CD14-positive monocyte (primary cell): ENCODE data around the gene MTARC2. TPM values are rescaled to one million over a fixed set of nuclear protein-coding genes. Genes with fewer than 3 reads are reported as not detected.

Experiments used
- DNase-seq, 3 donors: peaks; one replicate each; pipeline ENCODE4 v3.0.0-alpha.2; 2011 to 2022
- H2AFZ ChIP-seq: 2 replicates; pipeline ENCODE4 v1.6.0; 2012; ENCODE audit warnings: mild to moderate bottlenecking, low read depth, low read length, inconsistent platforms; ENCODE audit not compliant: insufficient read depth, poor library complexity, severe bottlenecking
- H3K27ac ChIP-seq, 2 donors: 1 replicate in 1 of 2; 2 replicates in 1 of 2; pipeline ENCODE4 v1.5.1; 2012 to 2013; ENCODE audit warnings: low read length in 2 of 2, control low read depth in 1 of 2, inconsistent platforms in 1 of 2, low read depth in 1 of 2, mild to moderate bottlenecking in 1 of 2
- H3K27me3 ChIP-seq, 2 donors: one replicate each; pipeline versions ENCODE4 v1.6.0 to v1.6.1; 2011 to 2013; ENCODE audit warnings: low read length in 2 of 2; ENCODE audit not compliant: control insufficient read depth in 2 of 2, insufficient read depth in 2 of 2
- H3K36me3 ChIP-seq, 2 donors: replicated peaks in 1 of 2; 1 replicate in 1 of 2; 2 replicates in 1 of 2; pipeline versions ENCODE4 v1.5.1 to v1.6.1; 2012 to 2013; ENCODE audit warnings: low read length in 2 of 2, control low read depth in 1 of 2, inconsistent platforms in 1 of 2, mild to moderate bottlenecking in 1 of 2; ENCODE audit not compliant: insufficient read depth in 2 of 2, control insufficient read depth in 1 of 2
- H3K4me1 ChIP-seq, 2 donors: 1 replicate in 1 of 2; 2 replicates in 1 of 2; pipeline versions ENCODE4 v1.5.1 to v1.6.1; 2012 to 2013; ENCODE audit warnings: low read length in 2 of 2, control low read depth in 1 of 2, inconsistent platforms in 1 of 2, mild to moderate bottlenecking in 1 of 2, moderate library complexity in 1 of 2; ENCODE audit not compliant: insufficient read depth in 2 of 2, control insufficient read depth in 1 of 2
- H3K4me2 ChIP-seq: replicated peaks from 2 replicates; pipeline ENCODE3; 2012; ENCODE audit warnings: low read length, moderate library complexity, mild to moderate bottlenecking; ENCODE audit not compliant: poor library complexity, severe bottlenecking; ENCODE audit errors: extremely low read depth
- H3K4me3 ChIP-seq, 3 experiments: fragments of 200-600 bp in 1 of 3; sonication (generic) in 1 of 3; replicated peaks in 1 of 3; 1 replicate in 2 of 3; 2 replicates in 1 of 3; pipeline ENCODE4 v1.5.1; 2011 to 2013; ENCODE audit warnings: low read length in 3 of 3, mild to moderate bottlenecking in 3 of 3, control low read depth in 2 of 3, low read depth in 2 of 3, inconsistent platforms in 1 of 3, moderate library complexity in 1 of 3
- H3K79me2 ChIP-seq: 2 replicates; pipeline ENCODE4 v1.6.0; 2012; ENCODE audit warnings: mild to moderate bottlenecking, control low read depth, inconsistent platforms, low read length, moderate library complexity; ENCODE audit not compliant: insufficient read depth
- H3K9ac ChIP-seq: 2 replicates; pipeline ENCODE4 v1.6.0; 2017; ENCODE audit warnings: low read length, mild to moderate bottlenecking; ENCODE audit not compliant: insufficient read depth, poor library complexity, severe bottlenecking
- H3K9me3 ChIP-seq, 2 donors: replicated peaks in 1 of 2; 1 replicate in 1 of 2; 2 replicates in 1 of 2; pipeline versions ENCODE4 v1.5.1 to v1.6.1; 2012 to 2013; ENCODE audit warnings: low read length in 2 of 2, control low read depth in 1 of 2; ENCODE audit not compliant: control insufficient read depth in 1 of 2, insufficient read depth in 1 of 2
- H4K20me1 ChIP-seq: 2 replicates; pipeline ENCODE4 v1.6.0; 2012; ENCODE audit warnings: mild to moderate bottlenecking, low read length, control low read depth, moderate library complexity; ENCODE audit not compliant: insufficient read depth
- H3K27ac Mint-ChIP-seq, 7 donors: one replicate each; pipeline ENCODE4 v1.8.0; 2020; ENCODE audit warnings: mild to moderate bottlenecking in 7 of 7, mixed read lengths in 7 of 7, moderate library complexity in 6 of 7, inconsistent platforms in 2 of 7
- H3K27me3 Mint-ChIP-seq, 3 donors: one replicate each; pipeline ENCODE4 v1.8.0; 2021 to 2022; ENCODE audit warnings: low read depth in 3 of 3, mild to moderate bottlenecking in 3 of 3, mixed read lengths in 3 of 3, moderate library complexity in 3 of 3, inconsistent platforms in 1 of 3
- H3K36me3 Mint-ChIP-seq, 2 donors: one replicate each; pipeline ENCODE4 v1.8.0; 2020; ENCODE audit warnings: mixed read lengths in 2 of 2, inconsistent platforms in 1 of 2, mild to moderate bottlenecking in 1 of 2
- H3K4me1 Mint-ChIP-seq: one replicate; pipeline ENCODE4 v1.8.0; 2020; ENCODE audit warnings: mild to moderate bottlenecking, mixed read lengths
- H3K4me3 Mint-ChIP-seq, 2 donors: one replicate each; pipeline ENCODE4 v1.8.0; 2020; ENCODE audit warnings: mild to moderate bottlenecking in 2 of 2, mixed read lengths in 2 of 2, moderate library complexity in 1 of 2
- H3K9me3 Mint-ChIP-seq, 7 donors: one replicate each; pipeline ENCODE4 v1.8.0; 2020 to 2022; ENCODE audit warnings: mixed read lengths in 7 of 7, mild to moderate bottlenecking in 6 of 7, moderate library complexity in 6 of 7, inconsistent platforms in 2 of 7
- CTCF ChIP-seq: fragments of 200-600 bp; IDR thresholded peaks from one replicate; pipeline ENCODE4 v1.8.0; 2022; ENCODE audit warnings: antibody characterized with exemption, mild to moderate bottlenecking
- WGBS: methylation state at CpG from one replicate; pipeline ENCODE4 v1.1.5; 2013; ENCODE audit warnings: missing lambda C conversion rate; ENCODE audit not compliant: insufficient coverage; 5-methylcytosine and 5-hydroxymethylcytosine counted together
- intact Hi-C, 2 donors: fragments of 100-400 bp; cut with micrococcal nuclease; formaldehyde crosslinking; loops; one replicate each; pipeline versions ENCODE4 v1.15.0 to v1.15.1; 2023
- polyA plus RNA-seq, 3 donors: library from polyadenylated mRNA; depleted of rRNA in 1 of 3; unstranded in 2 of 3; stranded (reverse) in 1 of 3; fragments of 300-500 nt in 2 of 3; fragments of >200 nt in 1 of 3; fragmentation: Illumina TruSeq in 2 of 3; gene quantifications; 1 replicate in 2 of 3; 2 replicates in 1 of 3; pipeline ENCODE4 v1.2.3, GENCODE V29; 2012 to 2021

The MTARC2 gene
- polyA plus RNA-seq, 3 donors = 0.29 to 0.81 (median 0.56) TPM

- Histone ChIP-seq H2AFZ (no peak overlapping the region), H3K27me3 (no peaks in the 10 kb centered on the region), H3K4me3 (no peak overlapping the region), H3K4me2 (no peak overlapping the region), H3K79me2 (no peaks in the 10 kb centered on the region), H3K4me1 (peaks cover 29 to 33% of the 10 kb centered on the region in 2 donors), H3K27ac (no peak overlapping the region), H3K9me3 (no peaks in the 10 kb centered on the region), H3K36me3 (no peaks in the 10 kb centered on the region), H4K20me1 (no peaks in the 10 kb centered on the region), H3K9ac (no peak overlapping the region)
- no peak for DNase-seq
- Mint-ChIP-seq H3K36me3 (no peaks in the 10 kb centered on the region), H3K4me1 (peaks cover 31% of the 10 kb centered on the region), H3K27ac (no peak overlapping the region), H3K4me3 (no peak overlapping the region), H3K9me3 (peaks cover 0 to 3% (median 0%) of the 10 kb centered on the region in 7 donors), H3K27me3 (peaks cover 0 to 7% (median 3%) of the 10 kb centered on the region in 3 donors)
- WGBS = 97% methylated on average over 6 of the region's 9 CpGs
- no peak for TF ChIP-seq CTCF
- intact Hi-C loops = no loop called here
Measured at GRCh38 chr1:220706480-220706879, 41.6 kb upstream of the MTARC2 start.

GRCh38 chr1:220707160-220707559 is 41.0 kb upstream of the MTARC2 start:
- no peak overlapping the region for H3K27ac ChIP-seq

More at GRCh38 chr1:220707160-220707559, 41.0 kb upstream of the MTARC2 start:
- Mint-ChIP-seq H3K27ac (no peak overlapping the region), H3K9me3 (peaks cover 0 to 3% (median 0%) of the 10 kb centered on the region in 7 donors), H3K4me3 (no peak overlapping the region), H3K36me3 (no peaks in the 10 kb centered on the region), H3K4me1 (peaks cover 29% of the 10 kb centered on the region), H3K27me3 (peaks cover 0 to 7% (median 3%) of the 10 kb centered on the region in 3 donors)
- Histone ChIP-seq H3K79me2 (no peaks in the 10 kb centered on the region), H3K9ac (no peak overlapping the region), H3K4me3 (no peak overlapping the region), H3K4me2 (no peak overlapping the region), H2AFZ (no peak overlapping the region), H3K27me3 (no peaks in the 10 kb centered on the region), H4K20me1 (no peaks in the 10 kb centered on the region), H3K4me1 (peaks cover 26 to 31% of the 10 kb centered on the region in 2 donors), H3K9me3 (no peaks in the 10 kb centered on the region), H3K36me3 (no peaks in the 10 kb centered on the region)
- intact Hi-C loops = no loop called here
- TF ChIP-seq CTCF = no peak
- WGBS = 95% methylated on average over 8 of the region's 10 CpGs
- DNase-seq = no peak
